A549 (cell line): ENCODE measurements around the gene UST.

ENCODE experiments used
- CTCF ChIP-seq: fragments of >200 bp; sonication (Bioruptor Twin); formaldehyde crosslinking; IDR thresholded peaks from 3 replicates; pipeline ENCODE4 v1.5.1; 2016
- EP300 ChIP-seq, 2 experiments: fragments of >200 bp; sonication (Bioruptor Twin); formaldehyde crosslinking; IDR thresholded peaks; 2 replicates in 1 of 2; 3 replicates in 1 of 2; pipeline ENCODE4 v1.6.1; 2016 to 2017
- GATA3 ChIP-seq: IDR thresholded peaks from 2 replicates; pipeline ENCODE4 v1.6.1; 2012; ENCODE audit warnings: borderline replicate concordance
- HDAC2 ChIP-seq: fragments of 200-600 bp; sonication (generic); IDR thresholded peaks from 2 replicates; pipeline ENCODE4 v1.6.1; 2016

DNA sequence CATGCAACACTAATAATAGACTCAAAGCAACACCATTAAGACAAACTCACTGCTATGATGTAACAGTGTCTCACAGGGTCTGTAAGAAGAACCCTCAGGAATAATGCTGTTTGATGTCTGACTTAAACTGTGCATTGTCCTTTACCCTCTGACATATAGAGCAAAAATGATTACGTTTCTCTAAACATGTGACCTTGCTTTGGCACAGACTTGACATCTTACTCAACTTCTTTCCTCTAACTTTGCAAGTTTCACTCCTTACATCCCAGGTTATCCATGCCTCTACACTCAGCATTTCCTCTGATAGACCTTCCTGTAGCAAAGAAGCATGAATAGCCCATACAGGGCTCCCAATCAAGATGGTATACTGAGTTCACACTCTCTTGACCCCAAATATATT lies 252.7 kb downstream of the UST start:
- no peak for TF ChIP-seq GATA3
- no peak for TF ChIP-seq CTCF
- no peak for TF ChIP-seq HDAC2
- peak in 1 of 2 experiments; percentile 19; a peak in 1 of 5 replicates for TF ChIP-seq EP300 (IDR thresholded peaks at IDR 0.05)
